WTC11 (cell line): ENCODE measurements around the gene RASGRF1.

Experiments
- IRF2 ChIP-seq: sonication (generic); formaldehyde crosslinking; IDR thresholded peaks from 2 replicates; pipeline ENCODE4 v1.8.0; 2022; ENCODE audit warnings: low read depth, missing genetic modification reagents, borderline replicate concordance
- JUN ChIP-seq: sonication (generic); formaldehyde crosslinking; IDR thresholded peaks from 2 replicates; pipeline ENCODE4 v1.8.0; 2023; ENCODE audit warnings: mild to moderate bottlenecking, missing genetic modification reagents
- TEAD4 ChIP-seq: sonication (generic); formaldehyde crosslinking; IDR thresholded peaks from 2 replicates; pipeline ENCODE4 v1.8.0; 2022; ENCODE audit warnings: mild to moderate bottlenecking, missing genetic modification reagents
- ZNF671 ChIP-seq: fragments of 250-450 bp; sonication (Bioruptor Pico); IDR thresholded peaks from 2 replicates; pipeline ENCODE4 v1.8.0; 2021; ENCODE audit warnings: mild to moderate bottlenecking
- TF ChIP-seq, protein P1 (sequence below): sonication (generic); formaldehyde crosslinking; IDR thresholded peaks from 2 replicates; pipeline ENCODE4 v1.8.1; 2023; ENCODE audit warnings: mild to moderate bottlenecking, missing genetic modification reagents, moderate library complexity
- TF ChIP-seq, protein P2 (sequence below): fragments of 200-600 bp; IDR thresholded peaks from 2 replicates; pipeline ENCODE4 v1.8.0; 2022; ENCODE audit warnings: antibody characterized with exemption

DNA sequence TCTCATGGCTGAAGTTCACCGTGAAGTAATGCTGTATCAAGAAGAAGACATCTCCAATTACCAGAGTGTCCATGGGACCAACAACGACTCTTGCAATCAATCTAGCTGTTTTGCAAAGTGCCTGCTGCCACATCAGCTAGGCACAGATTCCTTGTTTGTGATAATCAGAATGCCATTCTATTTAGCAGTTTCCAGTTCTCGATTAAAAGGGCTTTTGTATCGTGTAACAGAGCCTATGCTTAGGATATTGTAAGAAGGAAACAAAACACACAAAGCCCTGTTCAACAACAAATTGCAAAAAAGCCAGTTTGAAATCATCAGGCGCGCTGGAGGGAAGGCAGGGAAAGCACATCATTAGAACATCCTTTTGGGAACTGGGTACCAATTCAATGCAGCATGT, 26.1 kb downstream of the RASGRF1 start:
- TF ChIP-seq JUN (CRISPR knock-in tag) = no peak
- TF ChIP-seq, protein P1, sequence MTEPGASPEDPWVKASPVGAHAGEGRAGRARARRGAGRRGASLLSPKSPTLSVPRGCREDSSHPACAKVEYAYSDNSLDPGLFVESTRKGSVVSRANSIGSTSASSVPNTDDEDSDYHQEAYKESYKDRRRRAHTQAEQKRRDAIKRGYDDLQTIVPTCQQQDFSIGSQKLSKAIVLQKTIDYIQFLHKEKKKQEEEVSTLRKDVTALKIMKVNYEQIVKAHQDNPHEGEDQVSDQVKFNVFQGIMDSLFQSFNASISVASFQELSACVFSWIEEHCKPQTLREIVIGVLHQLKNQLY = no peak
- TF ChIP-seq, protein P2, sequence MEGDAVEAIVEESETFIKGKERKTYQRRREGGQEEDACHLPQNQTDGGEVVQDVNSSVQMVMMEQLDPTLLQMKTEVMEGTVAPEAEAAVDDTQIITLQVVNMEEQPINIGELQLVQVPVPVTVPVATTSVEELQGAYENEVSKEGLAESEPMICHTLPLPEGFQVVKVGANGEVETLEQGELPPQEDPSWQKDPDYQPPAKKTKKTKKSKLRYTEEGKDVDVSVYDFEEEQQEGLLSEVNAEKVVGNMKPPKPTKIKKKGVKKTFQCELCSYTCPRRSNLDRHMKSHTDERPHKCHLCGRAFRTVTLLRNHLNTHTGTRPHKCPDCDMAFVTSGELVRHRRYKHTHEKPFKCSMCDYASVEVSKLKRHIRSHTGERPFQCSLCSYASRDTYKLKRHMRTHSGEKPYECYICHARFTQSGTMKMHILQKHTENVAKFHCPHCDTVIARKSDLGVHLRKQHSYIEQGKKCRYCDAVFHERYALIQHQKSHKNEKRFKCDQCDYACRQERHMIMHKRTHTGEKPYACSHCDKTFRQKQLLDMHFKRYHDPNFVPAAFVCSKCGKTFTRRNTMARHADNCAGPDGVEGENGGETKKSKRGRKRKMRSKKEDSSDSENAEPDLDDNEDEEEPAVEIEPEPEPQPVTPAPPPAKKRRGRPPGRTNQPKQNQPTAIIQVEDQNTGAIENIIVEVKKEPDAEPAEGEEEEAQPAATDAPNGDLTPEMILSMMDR = no peak
- TF ChIP-seq IRF2 (CRISPR knock-in tag) = no peak
- TF ChIP-seq TEAD4 = no peak
- no peak for TF ChIP-seq ZNF671
